Measurements from ENCODE around the gene UVRAG. TPM values are rescaled to one million over a fixed set of nuclear protein-coding genes. Genes with fewer than 3 reads are reported as not detected.

Gene UVRAG
- total RNA-seq, 1 experiment from 2014 or later, result 29.5 TPM

- no peaks in the 10 kb centered on the region for H3K27me3 ChIP-seq (ENCODE audit: control insufficient read depth, insufficient read depth, low read length)
- ChIA-PET POLR2A (interaction anchor here (0.5 kb wide), 1 partner anchor 103 kb away, joined by 8 read pairs; no protein-coding TSS in a partner anchor), CTCF (no interaction called here)
- no peaks in the 10 kb centered on the region for H3K4me1 ChIP-seq (ENCODE audit: control insufficient read depth, insufficient read depth, low read length)
- H3K4me3 ChIP-seq (ENCODE audit: low read depth in 2 of 2, low read length in 2 of 2), result no peak overlapping the region
- no peaks in the 10 kb centered on the region for H3K9me3 ChIP-seq (ENCODE audit: control insufficient read depth, insufficient read depth, low read depth, low read length)
- TF ChIP-seq CTCF (IDR thresholded peaks at IDR 0.05) (no peak), POLR2AphosphoS5 (IDR thresholded peaks at IDR 0.05; ENCODE audit: low read depth, low read length) (no peak), TCF7L2 (IDR thresholded peaks at IDR 0.05; ENCODE audit: low read depth, low read length) (no peak), SIN3A (IDR thresholded peaks at IDR 0.05; ENCODE audit: borderline replicate concordance, insufficient read depth, low read depth, low read length) (no peak), REST (IDR thresholded peaks at IDR 0.05; ENCODE audit: insufficient read depth in 1 of 2, low read depth in 2 of 2, low read length in 1 of 2) (no peak)
- H3K36me3 ChIP-seq (ENCODE audit: control insufficient read depth, insufficient read depth, low read length), result no peaks in the 10 kb centered on the region
- in situ Hi-C loops (cut with HindIII; ENCODE audit: low pct_unique_long_range_greater_than_20kb, low sequenced_read_pairs), result no loop called here
- BruUV-seq (replicated peaks), result no TSS peak
- DNase-seq (ENCODE audit: low read depth, low spot score) (no peak), ATAC-seq (no peak)
- intact Hi-C loops (cut with micrococcal nuclease; ENCODE audit: unreplicated experiment), result no loop called here
- H3K27ac ChIP-seq (ENCODE audit: low read length), result no peak overlapping the region
Observed at GRCh38 chr11:76102802-76103201, 287.8 kb downstream of the UVRAG start.

GRCh38 chr11:76103460-76103859 lies 288.4 kb downstream of the UVRAG start:
- in situ Hi-C loops (cut with HindIII; ENCODE audit: low pct_unique_long_range_greater_than_20kb, low sequenced_read_pairs), result no loop called here
- no peak overlapping the region for H3K27ac ChIP-seq (ENCODE audit: low read length)
- ChIA-PET CTCF (interaction anchor here (0.7 kb wide), 2 partner anchors 13 to 235 kb away, joined by 4 read pairs; no protein-coding TSS in a partner anchor), POLR2A (interaction anchor here (0.7 kb wide), 1 partner anchor 1499 kb away, joined by 10 read pairs; no protein-coding TSS in a partner anchor)
- no peak for DNase-seq (ENCODE audit: low read depth, low spot score)
- intact Hi-C loops (cut with micrococcal nuclease; ENCODE audit: unreplicated experiment), result no loop called here
- no TSS peak for BruUV-seq (replicated peaks)
- no peaks in the 10 kb centered on the region for H3K27me3 ChIP-seq (ENCODE audit: control insufficient read depth, insufficient read depth, low read length)
- no peak for ATAC-seq
- no peak overlapping the region for H3K4me3 ChIP-seq (ENCODE audit: low read depth in 2 of 2, low read length in 2 of 2)
- H3K4me1 ChIP-seq (ENCODE audit: control insufficient read depth, insufficient read depth, low read length), result no peaks in the 10 kb centered on the region
- no peaks in the 10 kb centered on the region for H3K9me3 ChIP-seq (ENCODE audit: control insufficient read depth, insufficient read depth, low read depth, low read length)
- no peaks in the 10 kb centered on the region for H3K36me3 ChIP-seq (ENCODE audit: control insufficient read depth, insufficient read depth, low read length)
- TF ChIP-seq REST (IDR thresholded peaks at IDR 0.05; ENCODE audit: insufficient read depth in 1 of 2, low read depth in 2 of 2, low read length in 1 of 2), result no peak
- TF ChIP-seq CTCF (IDR thresholded peaks at IDR 0.05), result no peak
- TF ChIP-seq TCF7L2 (IDR thresholded peaks at IDR 0.05; ENCODE audit: low read depth, low read length), result no peak
- TF ChIP-seq POLR2AphosphoS5 (IDR thresholded peaks at IDR 0.05; ENCODE audit: low read depth, low read length), result no peak
- no peak for TF ChIP-seq SIN3A (IDR thresholded peaks at IDR 0.05; ENCODE audit: borderline replicate concordance, insufficient read depth, low read depth, low read length)

Data from Panc1 (cell line).